GM21526 (cell line): ENCODE results near the gene CD300E.
"Not testable (repeated sequence)": the region's sequence is repeated elsewhere in the genome, so short reads cannot be mapped to it uniquely, and the experiment has no call there.

Source experiments
- ATAC-seq: cut with Tn5 transposase; IDR thresholded peaks from one replicate; pipeline ENCODE4 v1.9.1; 2021; ENCODE audit warnings: moderate library complexity; ENCODE audit not compliant: unreplicated experiment, low FRiP score

CD300E gene

GRCh38 chr17:74636541-74637085 is 13.1 kb upstream of the CD300E start:
- not testable (repeated sequence) for ATAC-seq

DNA sequence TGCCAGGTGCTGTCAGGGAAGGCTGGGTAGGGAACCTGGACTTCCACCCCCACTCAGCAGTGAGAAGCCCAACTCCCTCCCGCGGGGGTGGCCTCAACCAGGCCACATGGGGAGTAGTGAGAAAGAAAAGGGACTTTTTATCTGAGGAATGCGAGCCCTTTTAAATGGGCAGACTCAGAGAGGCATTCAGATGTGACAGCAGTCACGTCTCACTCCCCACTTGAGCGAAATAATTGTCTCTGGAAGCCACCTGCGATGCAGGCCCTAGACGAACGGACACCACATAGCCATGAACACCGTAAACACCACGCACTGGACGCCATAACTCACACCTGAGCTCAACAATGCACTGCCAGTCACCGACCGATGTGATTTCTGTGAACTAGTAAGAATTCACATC is 11.9 kb upstream of the CD300E start:
- ATAC-seq: no peak

DNA sequence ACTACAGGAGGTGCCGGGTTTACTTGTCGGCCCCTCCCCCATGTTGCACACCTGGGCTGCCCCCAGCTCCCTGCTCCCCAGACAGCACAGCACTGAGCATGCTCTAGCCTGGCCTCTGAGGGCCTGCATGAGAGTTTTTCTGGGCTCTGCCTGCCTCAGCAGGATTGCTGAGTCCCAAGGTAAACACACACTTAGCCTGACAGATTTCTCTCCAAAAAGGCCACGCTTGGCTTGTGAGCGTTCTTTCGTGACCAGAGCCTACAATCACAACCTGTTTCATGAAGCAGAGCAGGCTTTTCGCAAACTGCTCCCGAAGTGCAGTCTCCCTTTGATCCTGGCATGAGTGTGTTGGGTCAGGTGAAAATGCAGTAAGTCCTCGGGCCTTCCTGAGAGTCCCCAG is 9.8 kb upstream of the CD300E start:
- ATAC-seq: no peak

DNA sequence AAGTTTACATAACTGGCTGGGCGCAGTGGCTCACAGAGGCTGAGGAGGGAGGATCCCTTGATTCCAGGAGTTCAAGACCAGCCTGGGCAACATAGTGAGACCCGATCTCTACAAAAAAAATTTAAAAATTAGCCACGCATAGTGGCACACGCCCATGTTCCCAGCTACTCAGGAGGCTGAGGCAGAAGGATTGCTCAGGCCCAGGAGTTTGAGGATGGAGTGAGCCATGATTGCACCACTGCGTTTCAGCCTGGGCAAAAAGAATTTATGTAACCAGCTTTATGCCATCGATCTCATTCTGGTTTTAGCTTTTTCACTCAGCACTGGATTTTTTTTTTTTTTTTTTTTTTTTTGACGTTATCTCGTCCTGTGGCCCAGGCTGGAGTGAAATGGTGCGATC is 9.1 kb upstream of the CD300E start:
- ATAC-seq: no peak

DNA sequence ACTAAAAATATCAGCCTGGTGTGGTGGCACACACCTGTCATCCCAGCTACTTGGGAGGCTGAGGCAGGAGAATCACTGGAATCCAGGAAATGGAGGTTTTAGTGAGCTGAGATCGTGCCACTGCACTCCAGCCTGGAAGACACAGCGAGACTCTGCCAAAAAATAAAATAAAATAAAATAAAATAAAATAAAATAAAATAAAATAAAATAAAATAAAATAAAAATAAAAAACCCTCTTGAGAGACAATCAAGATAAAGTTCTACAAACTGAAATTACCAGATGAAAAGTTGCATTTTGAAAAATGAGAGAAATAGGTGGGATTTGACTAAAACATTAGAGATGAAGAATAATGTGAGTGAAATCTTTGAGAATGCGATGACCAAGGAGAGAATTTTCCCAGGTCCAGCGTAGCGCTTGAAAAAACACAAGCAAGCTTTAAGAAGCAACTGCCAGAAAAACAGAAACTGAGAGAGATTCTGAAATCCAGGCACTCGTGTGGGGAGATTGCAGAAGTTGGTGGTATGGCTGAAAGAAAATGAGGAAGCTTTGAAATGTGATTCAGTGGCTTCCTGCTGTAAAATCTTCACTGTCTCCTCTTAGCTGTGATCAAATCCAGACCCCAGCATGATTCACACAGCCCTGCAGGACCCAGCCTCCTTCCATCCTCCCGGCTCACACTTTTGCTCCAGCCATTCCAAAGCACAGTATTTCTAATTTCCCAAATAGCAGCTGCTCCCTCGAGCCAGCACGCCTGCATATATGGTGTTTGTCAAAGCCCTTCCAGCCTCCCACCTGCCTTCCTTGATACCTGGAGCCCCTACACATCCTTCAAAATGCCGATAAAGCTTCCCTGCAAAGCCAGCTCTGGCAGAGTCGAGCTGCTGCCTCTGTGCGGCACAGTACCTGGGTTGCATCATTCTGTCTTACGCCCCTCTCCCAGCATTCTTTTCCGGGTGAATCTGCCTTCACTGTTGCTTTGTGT is 8.2 kb upstream of the CD300E start:
- ATAC-seq: no peak

DNA sequence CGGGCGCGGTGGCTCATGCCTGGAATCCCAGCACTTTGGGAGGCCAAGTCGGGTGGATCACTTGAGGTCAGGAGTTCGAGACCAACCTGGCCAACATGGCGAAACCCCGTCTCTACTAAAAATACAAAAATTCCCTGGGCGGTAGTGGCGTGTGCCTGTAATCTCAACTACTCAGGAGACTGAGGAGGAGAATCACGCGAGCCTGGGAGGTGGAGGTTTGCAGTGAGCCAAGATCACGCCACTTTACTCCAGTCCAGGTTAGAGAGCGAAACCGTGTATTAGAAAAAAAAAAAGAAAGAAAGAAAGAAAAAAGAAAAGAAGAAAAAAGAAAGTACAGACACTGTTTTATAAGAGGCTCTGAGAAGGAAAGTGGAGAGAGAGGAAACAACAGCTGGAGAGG is 6.7 kb upstream of the CD300E start:
- ATAC-seq: not testable (repeated sequence)

DNA sequence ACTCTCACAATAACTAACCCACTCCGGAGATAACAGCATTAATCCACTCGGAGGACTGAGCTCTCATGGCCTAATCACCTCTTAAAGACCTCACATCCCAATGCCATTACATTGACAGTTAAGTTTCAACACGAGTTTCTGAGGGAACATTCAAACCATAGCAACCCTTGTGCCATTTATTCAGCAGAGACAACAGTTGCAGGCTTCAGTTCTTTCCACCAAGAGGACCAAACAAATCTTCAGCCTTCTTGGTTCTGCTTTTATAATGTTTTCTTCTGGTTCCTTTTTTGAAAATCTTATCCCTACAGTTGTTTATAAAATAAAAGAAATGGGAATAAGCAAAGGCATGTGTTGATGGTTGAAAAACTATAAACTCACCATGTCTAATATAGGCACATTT is 2.1 kb upstream of the CD300E start:
- ATAC-seq: no peak

GRCh38 chr17:74624131-74624530 is 593 bp upstream of the CD300E start:
- ATAC-seq: no peak

DNA sequence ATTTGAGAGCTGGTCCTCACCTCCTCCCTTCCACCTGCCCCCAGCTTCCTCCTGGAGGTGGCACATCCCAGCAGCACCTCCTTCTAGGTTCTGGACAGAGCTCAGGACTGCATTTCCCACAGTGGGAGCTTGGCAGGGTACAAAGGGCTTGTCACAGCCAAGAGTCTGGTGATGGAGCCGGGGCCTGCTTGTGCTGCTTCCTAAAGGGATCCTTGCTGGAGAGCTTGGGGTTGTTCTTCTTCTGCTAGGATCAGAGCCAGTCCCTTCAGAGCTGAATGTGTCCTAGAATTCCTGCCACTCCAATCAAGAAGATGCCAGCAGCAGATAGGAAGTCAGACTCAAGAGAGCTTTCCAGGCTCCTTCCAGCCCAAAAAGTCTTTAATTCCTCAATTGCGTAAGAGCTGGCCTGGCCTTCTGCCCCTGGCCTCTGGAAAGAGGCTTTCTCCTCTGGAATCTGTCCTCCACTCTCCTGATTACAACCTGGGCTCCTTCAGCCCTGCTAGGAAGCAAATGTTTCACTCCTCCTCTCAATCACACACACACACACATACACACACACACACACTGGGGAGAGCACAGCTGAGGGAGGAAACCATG is 4.4 kb downstream of the CD300E start:
- ATAC-seq: no peak

DNA sequence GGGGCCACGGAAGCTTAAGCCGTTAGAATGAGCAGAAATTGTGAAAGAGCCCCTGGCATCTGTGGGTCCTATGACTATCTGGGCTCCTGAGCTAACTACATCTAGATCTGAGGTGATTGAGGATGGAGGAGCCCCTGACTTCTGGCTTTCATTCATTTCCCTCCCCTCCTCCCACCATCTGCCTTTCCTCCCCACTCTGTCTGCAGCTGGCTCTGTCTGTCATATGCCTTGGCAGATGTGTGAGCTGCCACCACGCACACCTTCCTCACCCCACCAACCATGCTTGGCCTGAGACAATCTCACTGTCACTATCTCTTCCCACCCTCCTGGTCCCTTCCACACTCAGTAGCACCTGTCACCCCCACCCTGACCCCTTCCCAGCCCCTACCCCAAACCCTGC is 5.1 kb downstream of the CD300E start:
- no peak for ATAC-seq

DNA sequence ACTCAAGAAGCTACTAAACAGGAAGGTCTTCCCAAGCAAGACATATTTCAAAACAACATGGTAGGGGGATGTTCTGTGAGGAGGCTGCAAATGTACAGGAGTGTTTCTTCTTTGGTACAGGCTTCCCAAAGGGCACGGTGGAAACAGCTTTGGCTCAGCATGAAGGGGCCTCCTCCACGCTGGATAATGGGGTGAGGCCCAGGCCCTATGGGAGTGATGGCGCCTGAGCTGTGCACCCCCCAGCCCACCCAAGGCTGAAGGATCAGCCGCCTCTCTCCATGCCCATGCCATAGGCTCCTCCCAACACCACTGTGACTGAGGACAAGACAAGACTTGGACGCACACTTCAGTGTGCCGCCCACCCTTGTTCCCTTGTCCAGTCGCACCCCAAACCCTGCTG is 6.8 kb downstream of the CD300E start:
- ATAC-seq: no peak

- no peak for ATAC-seq
Observed at GRCh38 chr17:74612046-74612445, 11.5 kb downstream of the CD300E start.

- no peak for ATAC-seq
Observed at GRCh38 chr17:74610108-74610507, 13.4 kb downstream of the CD300E start.

DNA sequence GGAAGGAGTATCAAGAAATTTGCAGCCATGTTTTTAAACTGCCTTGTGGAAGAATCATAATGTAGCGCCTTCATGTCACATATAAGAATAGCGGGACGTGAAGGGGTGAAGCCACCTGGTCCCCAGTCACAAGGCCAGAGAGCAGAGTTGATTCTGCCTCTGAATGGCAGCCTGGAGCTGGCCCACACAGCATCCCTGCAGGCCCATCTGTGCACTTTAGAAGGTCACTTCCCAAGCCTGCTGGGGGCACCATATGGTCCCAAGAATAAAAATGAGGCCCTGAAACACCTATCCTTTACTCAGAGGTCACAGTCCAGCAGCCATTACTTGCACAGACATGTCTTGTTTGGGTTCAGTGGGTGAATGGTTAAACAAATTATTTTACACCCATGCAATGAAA is 15.0 kb downstream of the CD300E start:
- ATAC-seq: no peak

DNA sequence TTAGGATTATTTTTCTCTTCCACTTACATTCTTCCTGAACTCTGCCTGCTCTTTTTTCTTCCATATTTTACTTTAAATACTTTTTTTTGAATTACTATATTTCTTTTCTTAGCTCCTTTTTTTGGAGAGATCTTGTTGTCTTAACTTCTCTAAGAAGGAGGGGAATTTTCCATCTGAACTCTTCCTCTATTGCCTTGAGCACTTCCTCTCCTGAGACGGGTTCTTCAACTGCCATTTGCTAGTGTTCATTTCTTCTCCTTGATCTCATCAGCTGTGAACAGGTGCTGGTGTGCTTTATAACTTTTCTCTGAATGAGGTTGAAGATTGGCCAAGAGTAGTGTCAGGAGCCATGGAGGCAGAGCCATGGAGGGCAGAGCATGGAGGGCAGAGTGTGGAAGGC is 16.3 kb downstream of the CD300E start:
- ATAC-seq: no peak

DNA sequence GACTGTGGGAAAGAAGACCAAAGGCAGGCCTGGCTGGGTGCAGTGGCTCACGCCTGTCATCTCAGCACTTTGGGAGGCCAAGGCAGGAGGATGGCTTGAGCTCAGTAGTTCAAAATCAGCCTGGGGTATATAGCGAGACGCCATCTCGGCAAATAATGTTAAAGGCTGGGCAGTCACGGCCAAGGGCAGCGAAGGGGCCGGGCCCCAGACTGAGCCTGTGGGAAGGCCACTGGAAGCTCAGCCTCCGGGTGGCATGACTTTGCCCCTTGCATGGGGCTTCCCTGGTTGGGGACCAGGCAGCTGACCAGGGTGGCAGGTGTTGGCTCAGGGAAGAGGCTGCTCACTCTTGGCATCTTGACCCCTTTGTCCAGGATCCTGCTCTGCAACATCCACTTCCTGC is 17.5 kb downstream of the CD300E start:
- ATAC-seq: no peak

GRCh38 chr17:74605361-74605760 is 18.2 kb downstream of the CD300E start:
- ATAC-seq: no peak

DNA sequence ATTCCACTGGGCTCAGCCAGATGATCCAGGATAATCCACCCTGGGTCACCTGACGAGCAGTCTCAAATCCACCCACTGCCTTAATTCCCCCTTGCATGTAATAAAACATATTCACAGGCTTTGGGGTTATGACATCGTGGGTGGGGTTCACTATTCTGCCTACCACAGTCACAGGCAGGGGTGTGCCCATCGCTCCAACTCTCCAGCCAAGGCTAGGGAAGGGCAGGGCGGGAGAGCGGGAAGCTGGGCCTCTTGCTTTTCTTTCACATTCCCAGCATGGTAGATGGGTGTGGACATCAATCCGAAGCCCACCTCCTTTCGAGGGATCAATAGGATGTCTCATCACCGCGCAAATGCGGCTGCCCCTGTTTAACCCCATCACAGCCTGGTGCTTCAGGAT is 18.8 kb downstream of the CD300E start:
- no peak for ATAC-seq

DNA sequence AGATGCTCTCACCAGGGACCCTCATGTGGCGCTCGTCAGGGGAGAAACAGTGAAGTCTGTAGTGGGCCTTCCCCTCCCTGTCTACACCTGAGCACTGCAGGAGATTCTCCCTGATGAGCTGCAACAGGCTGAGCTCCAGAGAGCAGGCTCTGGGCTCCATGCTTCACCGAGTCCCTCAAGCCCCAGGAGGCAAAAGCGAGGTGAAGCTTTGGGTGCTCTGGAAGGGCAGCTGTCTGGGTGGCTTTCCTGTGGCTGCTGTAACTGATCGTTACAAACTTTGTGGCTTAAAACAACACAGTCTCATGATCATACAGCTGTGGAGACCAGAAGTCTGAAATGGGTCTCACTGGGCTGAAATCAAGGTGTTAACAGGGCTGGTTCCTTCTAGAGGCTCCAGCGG is 19.3 kb downstream of the CD300E start:
- ATAC-seq: no peak

DNA sequence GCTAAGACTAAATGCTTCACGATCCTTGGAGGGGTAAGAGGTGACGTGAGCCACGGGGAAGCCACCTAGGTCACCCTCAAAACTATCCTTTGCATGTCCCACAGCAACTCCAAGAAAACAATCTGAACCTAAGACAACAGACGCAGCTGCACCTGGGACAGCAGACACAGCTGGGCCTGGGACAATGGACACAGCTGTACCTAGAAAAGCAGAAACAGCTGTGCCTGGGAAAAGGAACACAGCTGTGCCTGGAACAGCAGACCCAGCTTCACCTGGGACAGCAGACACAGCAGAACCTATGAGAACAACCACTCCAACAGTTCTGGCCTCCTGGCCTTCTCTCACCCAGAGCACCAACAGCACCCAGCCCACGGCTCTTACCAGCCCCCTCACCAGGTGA is 19.8 kb downstream of the CD300E start:
- ATAC-seq: no peak

DNA sequence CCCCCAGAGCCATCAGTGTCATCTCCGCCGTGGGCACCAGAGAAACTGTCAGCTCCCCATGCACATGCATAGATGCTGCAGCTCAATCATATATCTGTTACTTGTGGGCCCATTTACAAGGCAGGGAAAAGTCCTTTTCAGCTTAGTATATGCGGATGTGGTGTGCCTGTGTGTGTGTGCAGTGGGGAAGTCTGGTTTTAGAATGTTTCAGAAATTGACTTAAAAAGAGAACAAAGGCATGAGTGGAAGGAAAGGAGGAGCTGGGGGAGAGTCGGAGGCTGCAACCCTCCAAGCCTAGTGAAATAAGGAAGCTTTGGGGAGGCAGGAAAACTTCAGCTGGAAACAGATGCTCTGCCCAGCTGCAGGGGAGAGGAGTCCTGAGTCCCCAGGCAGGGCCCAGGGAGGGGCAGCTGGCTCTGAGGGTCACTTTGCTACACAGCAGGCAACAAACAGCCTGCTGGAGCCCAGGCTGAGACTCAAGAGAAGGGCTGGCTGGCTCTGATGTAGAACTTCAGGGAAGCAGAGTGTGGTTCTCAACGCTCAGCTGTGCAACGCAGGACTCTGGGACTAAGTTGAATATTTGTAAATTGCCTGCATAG is 20.4 kb downstream of the CD300E start:
- no peak for ATAC-seq
